Measurements from ENCODE around the gene HES2.
"Not testable (repeated sequence)": the region's sequence is repeated elsewhere in the genome, so short reads cannot be mapped to it uniquely, and the experiment has no call there.

HES2 gene

GRCh38 chr1:6447818-6448748, 28.4 kb upstream of the HES2 start:
- DNase-seq (ENCODE audit: low read depth in 1 of 2, low spot score in 1 of 2): no peak
- TF ChIP-seq, protein P1, sequence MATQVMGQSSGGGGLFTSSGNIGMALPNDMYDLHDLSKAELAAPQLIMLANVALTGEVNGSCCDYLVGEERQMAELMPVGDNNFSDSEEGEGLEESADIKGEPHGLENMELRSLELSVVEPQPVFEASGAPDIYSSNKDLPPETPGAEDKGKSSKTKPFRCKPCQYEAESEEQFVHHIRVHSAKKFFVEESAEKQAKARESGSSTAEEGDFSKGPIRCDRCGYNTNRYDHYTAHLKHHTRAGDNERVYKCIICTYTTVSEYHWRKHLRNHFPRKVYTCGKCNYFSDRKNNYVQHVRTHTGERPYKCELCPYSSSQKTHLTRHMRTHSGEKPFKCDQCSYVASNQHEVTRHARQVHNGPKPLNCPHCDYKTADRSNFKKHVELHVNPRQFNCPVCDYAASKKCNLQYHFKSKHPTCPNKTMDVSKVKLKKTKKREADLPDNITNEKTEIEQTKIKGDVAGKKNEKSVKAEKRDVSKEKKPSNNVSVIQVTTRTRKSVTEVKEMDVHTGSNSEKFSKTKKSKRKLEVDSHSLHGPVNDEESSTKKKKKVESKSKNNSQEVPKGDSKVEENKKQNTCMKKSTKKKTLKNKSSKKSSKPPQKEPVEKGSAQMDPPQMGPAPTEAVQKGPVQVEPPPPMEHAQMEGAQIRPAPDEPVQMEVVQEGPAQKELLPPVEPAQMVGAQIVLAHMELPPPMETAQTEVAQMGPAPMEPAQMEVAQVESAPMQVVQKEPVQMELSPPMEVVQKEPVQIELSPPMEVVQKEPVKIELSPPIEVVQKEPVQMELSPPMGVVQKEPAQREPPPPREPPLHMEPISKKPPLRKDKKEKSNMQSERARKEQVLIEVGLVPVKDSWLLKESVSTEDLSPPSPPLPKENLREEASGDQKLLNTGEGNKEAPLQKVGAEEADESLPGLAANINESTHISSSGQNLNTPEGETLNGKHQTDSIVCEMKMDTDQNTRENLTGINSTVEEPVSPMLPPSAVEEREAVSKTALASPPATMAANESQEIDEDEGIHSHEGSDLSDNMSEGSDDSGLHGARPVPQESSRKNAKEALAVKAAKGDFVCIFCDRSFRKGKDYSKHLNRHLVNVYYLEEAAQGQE (IDR thresholded peaks at IDR 0.05; ENCODE audit: insufficient replicate concordance, low read depth): no peak
- TF ChIP-seq POLR2AphosphoS5 (IDR thresholded peaks at IDR 0.05; ENCODE audit: low read depth): no peak
- TF ChIP-seq SPI1 (IDR thresholded peaks at IDR 0.05; ENCODE audit: borderline replicate concordance, low read depth): no peak
- TF ChIP-seq GABPA (IDR thresholded peaks at IDR 0.05; ENCODE audit: low read depth): no peak
- TF ChIP-seq, protein P2, sequence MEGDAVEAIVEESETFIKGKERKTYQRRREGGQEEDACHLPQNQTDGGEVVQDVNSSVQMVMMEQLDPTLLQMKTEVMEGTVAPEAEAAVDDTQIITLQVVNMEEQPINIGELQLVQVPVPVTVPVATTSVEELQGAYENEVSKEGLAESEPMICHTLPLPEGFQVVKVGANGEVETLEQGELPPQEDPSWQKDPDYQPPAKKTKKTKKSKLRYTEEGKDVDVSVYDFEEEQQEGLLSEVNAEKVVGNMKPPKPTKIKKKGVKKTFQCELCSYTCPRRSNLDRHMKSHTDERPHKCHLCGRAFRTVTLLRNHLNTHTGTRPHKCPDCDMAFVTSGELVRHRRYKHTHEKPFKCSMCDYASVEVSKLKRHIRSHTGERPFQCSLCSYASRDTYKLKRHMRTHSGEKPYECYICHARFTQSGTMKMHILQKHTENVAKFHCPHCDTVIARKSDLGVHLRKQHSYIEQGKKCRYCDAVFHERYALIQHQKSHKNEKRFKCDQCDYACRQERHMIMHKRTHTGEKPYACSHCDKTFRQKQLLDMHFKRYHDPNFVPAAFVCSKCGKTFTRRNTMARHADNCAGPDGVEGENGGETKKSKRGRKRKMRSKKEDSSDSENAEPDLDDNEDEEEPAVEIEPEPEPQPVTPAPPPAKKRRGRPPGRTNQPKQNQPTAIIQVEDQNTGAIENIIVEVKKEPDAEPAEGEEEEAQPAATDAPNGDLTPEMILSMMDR (IDR thresholded peaks at IDR 0.05; ENCODE audit: insufficient read depth, low read length): no peak
- Histone ChIP-seq H3K27ac (replicated peaks) (no peak overlapping the region), H3K27me3 (ENCODE audit: insufficient read depth, poor library complexity, severe bottlenecking) (peaks cover 48% of the 10 kb centered on the region), H3K4me3 (replicated peaks; ENCODE audit: insufficient read depth, low read length) (no peak overlapping the region)

GRCh38 chr1:6447016-6447817, 27.5 kb upstream of the HES2 start:
- no peak for TF ChIP-seq GABPA (IDR thresholded peaks at IDR 0.05; ENCODE audit: low read depth)
- TF ChIP-seq SPI1 (IDR thresholded peaks at IDR 0.05; ENCODE audit: borderline replicate concordance, low read depth): no peak
- no peak for TF ChIP-seq POLR2AphosphoS5 (IDR thresholded peaks at IDR 0.05; ENCODE audit: low read depth)
- TF ChIP-seq, protein P2 (IDR thresholded peaks at IDR 0.05; ENCODE audit: insufficient read depth, low read length): no peak
- TF ChIP-seq, protein P1 (IDR thresholded peaks at IDR 0.05; ENCODE audit: insufficient replicate concordance, low read depth): no peak
- DNase-seq (ENCODE audit: low read depth in 1 of 2, low spot score in 1 of 2): no peak
- Histone ChIP-seq H3K27me3 (ENCODE audit: insufficient read depth, poor library complexity, severe bottlenecking) (peaks cover 41% of the 10 kb centered on the region), H3K4me3 (replicated peaks; ENCODE audit: insufficient read depth, low read length) (no peak overlapping the region), H3K27ac (replicated peaks) (no peak overlapping the region)

DNA sequence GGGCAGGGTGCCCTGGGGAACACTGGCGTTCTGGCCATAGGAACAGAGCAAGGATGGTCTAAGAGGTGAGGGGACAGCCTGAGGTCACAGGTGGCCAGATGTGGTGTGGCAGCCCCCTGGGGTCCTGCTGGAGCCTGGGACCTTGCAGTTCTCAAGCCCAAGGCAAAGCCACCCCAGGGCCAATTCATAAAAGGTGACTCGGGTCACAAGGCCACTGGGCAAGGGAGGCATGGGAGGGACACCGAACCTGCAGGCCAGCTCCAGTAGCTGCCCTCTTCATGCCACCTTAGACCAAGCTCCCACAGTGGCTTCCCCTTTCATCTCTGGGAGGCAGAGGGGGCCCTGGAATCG, 26.9 kb upstream of the HES2 start:
- no peak for DNase-seq (ENCODE audit: low read depth in 1 of 2, low spot score in 1 of 2)
- no peak overlapping the region for H3K4me3 ChIP-seq (replicated peaks; ENCODE audit: insufficient read depth, low read length)
- no peak overlapping the region for H3K27ac ChIP-seq (replicated peaks)
- peaks cover 39% of the 10 kb centered on the region for H3K27me3 ChIP-seq (ENCODE audit: insufficient read depth, poor library complexity, severe bottlenecking)
- TF ChIP-seq GABPA (IDR thresholded peaks at IDR 0.05; ENCODE audit: low read depth): no peak
- TF ChIP-seq SPI1 (IDR thresholded peaks at IDR 0.05; ENCODE audit: borderline replicate concordance, low read depth): no peak
- TF ChIP-seq, protein P2 (IDR thresholded peaks at IDR 0.05; ENCODE audit: insufficient read depth, low read length): no peak
- TF ChIP-seq POLR2AphosphoS5 (IDR thresholded peaks at IDR 0.05; ENCODE audit: low read depth): no peak
- TF ChIP-seq, protein P1 (IDR thresholded peaks at IDR 0.05; ENCODE audit: insufficient replicate concordance, low read depth): no peak

GRCh38 chr1:6445929-6446328, 26.2 kb upstream of the HES2 start:
- H3K4me3 ChIP-seq (replicated peaks; ENCODE audit: insufficient read depth, low read length); DNase-seq (ENCODE audit: low read depth in 1 of 2, low spot score in 1 of 2); H3K27ac ChIP-seq (replicated peaks): not testable (repeated sequence)
- H3K27me3 ChIP-seq (ENCODE audit: insufficient read depth, poor library complexity, severe bottlenecking): peaks cover 39% of the 10 kb centered on the region
